Panc1 (cell line): ENCODE data around the gene TOP3A. TPM values are rescaled to one million over a fixed set of nuclear protein-coding genes. Genes with fewer than 3 reads are reported as not detected.

Experiments
- ATAC-seq: fragments of 200-7000 bp; cut with Tn5 transposase; 2 replicates; pipeline ENCODE4 v1.9.1; 2020; ENCODE audit warnings: mild to moderate bottlenecking, moderate library complexity
- BruUV-seq: library from RNA; stranded (reverse); fragments of 400-500 nt; replicated peaks from 2 replicates; lab custom pipeline; 2021; lab: Mats Ljungman, UMichigan
- CTCF ChIA-PET: fragments of 300-600 bp; sonication (Branson Sonifier 250); formaldehyde crosslinking; loops from one replicate; lab custom pipeline; 2022; ENCODE audit warnings: antibody characterized with exemption; lab: Charles Lee
- POLR2A ChIA-PET: fragments of 300-600 bp; sonication (Branson Sonifier 250); formaldehyde crosslinking; loops from one replicate; lab custom pipeline; 2022; ENCODE audit warnings: antibody characterized with exemption; lab: Charles Lee
- DNase-seq: peaks from one replicate; pipeline ENCODE4 v3.0.0-alpha.2; 2010; ENCODE audit warnings: low read depth, low spot score
- H3K27ac ChIP-seq: 2 replicates; pipeline ENCODE4 v1.5.1; 2011; ENCODE audit warnings: mild to moderate bottlenecking, low read length, inconsistent platforms
- H3K27me3 ChIP-seq: fragments of 200-500 bp; sonication (Bioruptor generic); 2 replicates; pipeline ENCODE4 v1.6.0; 2014; ENCODE audit warnings: low read length, inconsistent platforms; ENCODE audit not compliant: control insufficient read depth, insufficient read depth
- H3K36me3 ChIP-seq: fragments of 200-500 bp; sonication (Bioruptor generic); 2 replicates; pipeline ENCODE4 v1.5.1; 2014; ENCODE audit warnings: inconsistent platforms, mild to moderate bottlenecking, low read length, moderate library complexity; ENCODE audit not compliant: control insufficient read depth, insufficient read depth
- H3K4me1 ChIP-seq: 2 replicates; pipeline ENCODE4 v1.5.1; 2011; ENCODE audit warnings: inconsistent platforms, mild to moderate bottlenecking, low read length, moderate library complexity; ENCODE audit not compliant: control insufficient read depth, insufficient read depth
- H3K4me3 ChIP-seq, 2 experiments: 2 replicates each; pipeline ENCODE4 v1.5.1; 2011 to 2012; ENCODE audit warnings: low read depth in 2 of 2, low read length in 2 of 2, mild to moderate bottlenecking in 2 of 2, inconsistent platforms in 1 of 2, moderate library complexity in 1 of 2
- H3K9me3 ChIP-seq: fragments of 200-500 bp; sonication (Bioruptor generic); 2 replicates; pipeline ENCODE4 v1.5.1; 2014; ENCODE audit warnings: low read depth, mild to moderate bottlenecking, inconsistent platforms, low read length, moderate library complexity; ENCODE audit not compliant: control insufficient read depth, insufficient read depth
- CTCF ChIP-seq: fragments of 450-650 bp; IDR thresholded peaks from 2 replicates; pipeline ENCODE4 v1.5.1; 2017; ENCODE audit warnings: mild to moderate bottlenecking
- POLR2AphosphoS5 ChIP-seq: IDR thresholded peaks from 2 replicates; pipeline ENCODE4 v1.6.1; 2012; ENCODE audit warnings: mild to moderate bottlenecking, low read depth, low read length, moderate library complexity
- REST ChIP-seq, 2 experiments: IDR thresholded peaks; 2 replicates each; pipeline ENCODE4 v1.6.1; 2011 to 2012; ENCODE audit warnings: low read depth in 2 of 2, control low read depth in 1 of 2, low read length in 1 of 2, mild to moderate bottlenecking in 1 of 2, moderate library complexity in 1 of 2; ENCODE audit not compliant: insufficient read depth in 1 of 2
- SIN3A ChIP-seq: IDR thresholded peaks from 2 replicates; pipeline ENCODE4 v1.6.1; 2012; ENCODE audit warnings: low read depth, mild to moderate bottlenecking, low read length, moderate library complexity, borderline replicate concordance; ENCODE audit not compliant: insufficient read depth
- TCF7L2 ChIP-seq: IDR thresholded peaks from 2 replicates; pipeline ENCODE4 v1.6.1; 2011; ENCODE audit warnings: mild to moderate bottlenecking, low read depth, low read length, inconsistent platforms
- in situ Hi-C: cut with HindIII; loops from 2 replicates; pipeline ENCODE4 v1.10.0; 2016; ENCODE audit warnings: low sequenced_read_pairs, low pct_unique_long_range_greater_than_20kb
- intact Hi-C: fragments of 100-400 bp; cut with micrococcal nuclease; formaldehyde crosslinking; loops from one replicate; pipeline ENCODE4 v1.10.0; 2022; ENCODE audit not compliant: unreplicated experiment
- total RNA-seq: library from RNA; stranded (reverse); gene quantifications from one replicate; pipeline ENCODE4 v1.2.1, GENCODE V29; 2021; ENCODE audit not compliant: unreplicated experiment

Gene TOP3A
- total RNA-seq, 1 experiment from 2014 or later, result 49.3 TPM

GRCh38 chr17:18324140-18325050, 9.6 kb upstream of the TOP3A start:
- intact Hi-C loops, result no loop called here

More at GRCh38 chr17:18324140-18325050, 9.6 kb upstream of the TOP3A start:
- Histone ChIP-seq H3K4me3 (no peak overlapping the region), H3K36me3 (peaks cover 2% of the 10 kb centered on the region; the same call in 1 of the 2 replicates), H3K9me3 (no peaks in the 10 kb centered on the region), H3K4me1 (no peaks in the 10 kb centered on the region; the same call in 1 of the 2 replicates), H3K27me3 (no peaks in the 10 kb centered on the region), H3K27ac (no peak overlapping the region)
- ChIA-PET POLR2A (no interaction called here), CTCF (no interaction called here)
- in situ Hi-C loops, result no loop called here
- no TSS peak for BruUV-seq
- DNase-seq (no peak), ATAC-seq (no peak)
- TF ChIP-seq SIN3A, result no peak
- no peak for TF ChIP-seq REST (IDR thresholded peaks at IDR 0.05; ENCODE audit: insufficient read depth in 1 of 2, low read depth in 2 of 2, low read length in 1 of 2)
- no peak for TF ChIP-seq TCF7L2
- TF ChIP-seq POLR2AphosphoS5, result no peak
- no peak for TF ChIP-seq CTCF
